Left ventricle myocardium superior (tissue), 1 donor: Measurements from ENCODE around the gene CLGN. TPM values are rescaled to one million over a fixed set of nuclear protein-coding genes. Genes with fewer than 3 reads are reported as not detected.
"Not testable (repeated sequence)": the region's sequence is repeated elsewhere in the genome, so short reads cannot be mapped to it uniquely, and the experiment has no call there.

Experiments
- ATAC-seq: fragments of 200-7000 bp; cut with Tn5 transposase; one replicate; pipeline ENCODE4 v1.9.1; 2020; ENCODE audit warnings: mild to moderate bottlenecking, moderate library complexity
- DNase-seq: peaks from one replicate; pipeline ENCODE4 v3.0.0-alpha.2; 2020
- intact Hi-C: fragments of 100-400 bp; cut with micrococcal nuclease; formaldehyde crosslinking; loops from one replicate; pipeline ENCODE4 v1.11.0; 2022
- long read RNA-seq: library from polyadenylated mRNA; unstranded; transcript quantifications from one replicate; pipeline ENCODE4 v2.0.0, GENCODE V29; 2021
- total RNA-seq: library from RNA; stranded (reverse); fragmentation: NEBNext Ultra II Directional; extraction: Animal tissue kit (Norgen Biotek cat#: 25700); gene quantifications from one replicate; pipeline ENCODE4 v1.2.1, GENCODE V29; 2021
- donor health status: DM: no; HTN: yes; CAD: no; lungs with severe emphysema.

The CLGN gene
- total RNA-seq = 91.1 TPM
- long read RNA-seq, transcript CLGN-201 (15 exons, 3,043 nt) = major isoform, 107 of 215 reads
- long read RNA-seq, partial matches to known transcripts = 100 of 215 reads
- long read RNA-seq, other reads (novel, unspliced or antisense) = 8 of 215 reads

- peak; percentile 89 for DNase-seq
- peak; percentile 96 for ATAC-seq
- intact Hi-C loops = no loop called here
Observed at GRCh38 chr4:140427106-140427918, at the start of gene CLGN. CLGN (minus strand) TSS chr4:140427648; CDS start chr4:140413078, 14,570 bp downstream.

GRCh38 chr4:140472156-140472555 lies 44.7 kb upstream of the CLGN start:
- DNase-seq (no peak), ATAC-seq (no peak)
- intact Hi-C loops = no loop called here

DNA sequence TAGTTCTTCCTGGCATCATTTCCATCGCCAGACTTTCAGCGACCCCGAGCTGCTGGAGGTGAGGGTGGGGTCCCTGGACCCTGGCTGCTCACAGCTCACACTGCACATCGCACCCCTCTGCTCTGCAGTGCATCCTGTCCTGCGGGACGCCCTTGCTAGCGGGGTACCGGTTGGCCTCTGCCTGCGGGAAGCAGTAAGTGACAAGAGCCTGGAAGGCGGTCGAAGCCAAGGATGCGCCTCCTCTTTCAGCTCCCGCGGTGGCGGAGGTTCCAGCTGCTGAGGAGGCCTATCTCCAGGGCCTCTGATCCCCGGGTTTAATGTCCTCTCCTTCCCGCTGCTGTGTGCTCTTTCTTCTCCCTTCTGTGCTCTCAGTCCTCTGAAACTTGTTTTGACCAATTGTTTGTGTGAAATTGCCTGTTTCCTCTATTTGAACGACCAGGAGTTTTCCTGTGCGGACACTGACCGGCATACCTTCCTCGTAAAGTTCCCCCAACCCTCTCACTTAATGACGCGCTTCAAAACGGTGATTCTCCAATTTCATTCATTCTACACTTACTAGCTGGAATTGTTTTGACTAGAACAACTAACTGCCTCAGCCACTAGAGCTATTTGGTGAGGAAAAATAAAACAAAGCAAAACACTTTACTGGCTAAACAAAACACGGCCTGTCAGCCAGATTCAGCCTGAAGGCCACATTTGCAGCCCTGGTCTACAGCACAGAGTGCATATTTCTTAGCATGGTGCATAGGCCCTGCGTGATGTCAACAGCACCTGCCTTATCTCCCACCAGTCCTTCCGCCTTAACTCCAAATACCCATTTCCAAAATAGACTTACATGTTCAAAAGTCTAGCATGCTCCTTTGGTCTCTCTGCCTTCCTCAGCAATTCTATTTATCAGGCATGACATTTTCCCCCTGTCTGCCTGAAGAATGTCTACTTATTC lies 42.6 kb upstream of the CLGN start:
- DNase-seq (peak; percentile 15), ATAC-seq (peak; percentile 77)
- intact Hi-C loops = no loop called here

GRCh38 chr4:140466146-140466545 lies 38.7 kb upstream of the CLGN start:
- ATAC-seq (no peak), DNase-seq (no peak)
- intact Hi-C loops = no loop called here

DNA sequence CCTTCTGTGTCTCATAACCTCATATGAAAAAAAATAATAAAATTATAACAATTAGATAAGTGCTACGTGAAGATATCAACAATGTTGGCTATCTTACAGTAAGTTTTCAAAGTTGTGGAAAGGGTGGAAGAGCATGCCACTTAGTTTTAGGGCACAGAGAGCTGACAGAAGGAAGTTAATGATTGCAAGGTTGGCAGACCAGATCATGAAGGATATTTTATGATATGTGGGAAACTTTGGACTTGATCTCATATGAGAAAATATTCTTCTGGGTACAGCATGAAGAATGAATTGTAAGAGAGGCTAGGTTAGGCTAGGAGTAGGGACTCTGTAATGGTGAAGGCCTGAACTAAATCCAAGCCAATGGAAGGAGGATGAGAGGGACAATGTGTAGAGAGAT lies 36.2 kb upstream of the CLGN start:
- ATAC-seq (no peak), DNase-seq (no peak)
- intact Hi-C loops = no loop called here

GRCh38 chr4:140463182-140463581 lies 35.7 kb upstream of the CLGN start:
- DNase-seq (no peak), ATAC-seq (no peak)
- intact Hi-C loops = no loop called here

- intact Hi-C loops = no loop called here
- no peak for DNase-seq
- no peak for ATAC-seq
Observed at GRCh38 chr4:140450352-140450751, 22.9 kb upstream of the CLGN start.

- DNase-seq (no peak), ATAC-seq (no peak)
- intact Hi-C loops = no loop called here
Observed at GRCh38 chr4:140448830-140449229, 21.4 kb upstream of the CLGN start.

DNA sequence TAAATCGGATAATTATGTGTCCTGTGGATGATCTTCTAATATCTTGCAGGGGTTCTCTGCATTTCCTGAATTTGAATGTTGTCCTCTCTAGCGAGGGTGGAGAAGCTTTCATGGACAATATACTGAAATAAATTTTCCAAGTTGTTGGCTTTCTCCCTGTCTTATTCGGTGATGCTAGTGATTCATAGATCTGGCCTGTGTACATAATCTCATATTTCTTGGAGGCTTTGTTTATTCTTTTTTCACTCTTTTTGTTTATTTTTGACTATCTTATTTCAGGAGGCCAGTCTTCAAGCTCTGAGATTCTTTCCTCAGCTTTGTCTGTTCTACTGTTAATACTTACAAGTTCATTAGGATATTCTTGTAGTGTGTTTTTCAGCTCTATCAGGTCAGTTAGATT lies 20.7 kb upstream of the CLGN start:
- DNase-seq = no peak
- ATAC-seq = no peak
- intact Hi-C loops = no loop called here

GRCh38 chr4:140444347-140444746 lies 16.9 kb upstream of the CLGN start:
- ATAC-seq, DNase-seq, intact Hi-C loops: not testable (repeated sequence)

DNA sequence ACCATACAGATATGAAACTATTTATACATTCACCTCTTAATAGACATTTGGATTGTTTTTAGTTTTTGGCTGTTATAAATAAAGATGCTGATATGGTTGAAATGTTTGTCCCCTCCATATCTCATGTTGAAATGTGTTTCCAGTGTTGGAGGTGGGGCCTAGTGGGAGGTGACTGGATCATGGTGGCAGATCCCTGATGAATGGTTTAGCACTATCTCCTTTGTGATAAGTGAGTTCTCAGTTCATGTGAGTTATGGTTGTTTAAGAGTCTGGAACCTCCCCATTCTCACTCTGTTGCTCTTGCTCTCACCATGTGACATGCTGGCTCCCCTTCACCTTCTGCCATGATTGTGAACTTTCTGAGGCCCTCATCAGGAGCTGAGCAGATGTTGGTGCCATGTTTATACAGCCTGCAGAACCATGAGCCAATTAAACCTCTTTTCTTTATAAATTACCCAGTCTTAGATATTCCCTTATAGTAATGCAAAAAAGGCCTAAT lies 12.2 kb upstream of the CLGN start:
- ATAC-seq (no peak), DNase-seq (no peak)
- intact Hi-C loops = no loop called here

GRCh38 chr4:140427919-140428471 lies 547 bp upstream of the CLGN start:
- ATAC-seq (no peak), DNase-seq (no peak)
- intact Hi-C loops = no loop called here

GRCh38 chr4:140426610-140427105 lies 790 bp downstream of the CLGN start:
- ATAC-seq (peak; percentile 89), DNase-seq (peak; percentile 73)
- intact Hi-C loops = no loop called here

- ATAC-seq (no peak), DNase-seq (no peak)
- intact Hi-C loops = no loop called here
Observed at GRCh38 chr4:140423106-140423505, 4.3 kb downstream of the CLGN start.

- ATAC-seq, intact Hi-C loops, DNase-seq: not testable (repeated sequence)
Observed at GRCh38 chr4:140413130-140413969, 14.1 kb downstream of the CLGN start.

DNA sequence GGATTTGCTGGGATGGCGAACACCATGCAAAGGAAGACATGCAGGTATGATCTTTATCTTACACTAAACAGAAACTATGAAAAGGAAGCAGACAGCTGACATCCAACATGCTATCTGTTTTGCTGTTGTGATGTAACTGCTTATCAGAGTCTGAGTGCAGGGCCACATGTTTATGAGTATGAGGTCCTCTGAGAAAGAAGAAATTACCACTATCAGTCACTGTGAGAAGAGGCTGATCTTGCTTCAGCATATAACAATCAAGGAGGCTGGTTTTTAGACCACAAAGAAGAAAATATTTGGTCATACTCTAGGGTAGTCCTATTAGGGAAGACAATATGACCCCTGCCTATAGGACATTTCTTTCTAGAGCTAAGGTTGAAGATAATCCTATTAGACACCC lies 18.5 kb downstream of the CLGN start:
- ATAC-seq (no peak), DNase-seq (no peak)
- intact Hi-C loops = no loop called here

GRCh38 chr4:140406292-140406691 lies 21.2 kb downstream of the CLGN start:
- intact Hi-C loops = no loop called here
- DNase-seq (no peak), ATAC-seq (no peak)

DNA sequence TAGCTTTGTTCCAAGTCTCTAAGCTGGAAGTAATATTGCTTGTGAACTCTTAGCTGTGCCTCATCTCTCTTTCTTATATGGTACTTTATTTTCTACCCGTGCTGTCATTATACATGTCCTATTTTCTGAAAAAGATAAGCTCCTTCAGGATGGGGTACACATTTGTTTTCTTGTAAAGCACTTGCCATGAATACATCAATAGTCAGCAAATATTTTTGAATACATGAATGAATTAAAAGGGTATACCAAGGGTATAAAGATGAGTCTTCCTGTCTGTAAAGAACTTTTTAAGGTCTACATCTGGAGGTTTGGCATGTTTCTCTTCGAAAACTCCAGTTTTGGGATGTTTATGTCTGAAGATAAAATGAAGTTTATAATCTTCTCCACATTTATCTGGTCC lies 27.3 kb downstream of the CLGN start:
- intact Hi-C loops = no loop called here
- DNase-seq = no peak
- ATAC-seq = no peak
